Colonic mucosa (tissue), 4 donors: ENCODE measurements around the gene CPVL. TPM values are rescaled to one million over a fixed set of nuclear protein-coding genes. Genes with fewer than 3 reads are reported as not detected.

ENCODE experiments used
- DNase-seq: peaks from one replicate; pipeline ENCODE4 v3.0.0-alpha.2; 2020
- H3K27ac ChIP-seq: fragments of 200-600 bp; one replicate; pipeline ENCODE4 v1.8.0; 2021
- H3K27me3 ChIP-seq: fragments of 200-600 bp; one replicate; pipeline ENCODE4 v1.8.0; 2021
- H3K36me3 ChIP-seq: fragments of 200-600 bp; one replicate; pipeline ENCODE4 v1.8.0; 2021
- H3K4me1 ChIP-seq: fragments of 200-600 bp; one replicate; pipeline ENCODE4 v1.8.0; 2021; ENCODE audit warnings: mild to moderate bottlenecking
- H3K4me3 ChIP-seq: fragments of 200-600 bp; one replicate; pipeline ENCODE4 v1.8.0; 2021
- H3K9ac ChIP-seq, 2 donors: one replicate each; pipeline ENCODE4 v1.7.0; 2013; ENCODE audit warnings: control low read depth in 2 of 2, low read depth in 2 of 2, low read length in 2 of 2
- H3K9me3 ChIP-seq: fragments of 200-600 bp; one replicate; pipeline ENCODE4 v1.8.0; 2021
- CTCF ChIP-seq: fragments of 200-600 bp; IDR thresholded peaks from one replicate; pipeline ENCODE4 v1.8.0; 2022; ENCODE audit warnings: antibody characterized with exemption, mild to moderate bottlenecking
- intact Hi-C: fragments of 100-400 bp; cut with DNase I; formaldehyde crosslinking; loops from one replicate; pipeline ENCODE4 v1.14.1; 2022
- total RNA-seq, 2 donors: library from RNA; stranded (reverse); fragmentation: NEBNext Ultra II Directional in 1 of 2; extraction: Animal tissue kit (Norgen Biotek cat#: 25700) in 1 of 2; gene quantifications; one replicate each; pipeline ENCODE4 v1.2.1, GENCODE V29; 2021
- donor health status: healthy.
- donor health status: DM: no; HTN: no; CAD: no.
- donor health status: DM: no; HTN: no; CAD: no.

The CPVL gene
- total RNA-seq, 2 donors from 2014 or later = 4.9 to 17.0 TPM

- Histone ChIP-seq H3K4me3 (no peak overlapping the region), H3K4me1 (no peaks in the 10 kb centered on the region), H3K9me3 (no peaks in the 10 kb centered on the region), H3K27me3 (no peaks in the 10 kb centered on the region), H3K9ac (no peak overlapping the region), H3K36me3 (no peaks in the 10 kb centered on the region), H3K27ac (no peak overlapping the region)
- no peak for DNase-seq
- intact Hi-C loops = no loop called here
- no peak for TF ChIP-seq CTCF
Measured at GRCh38 chr7:28990200-28990960, 156.0 kb downstream of the CPVL start.

GRCh38 chr7:28989211-28989980, 156.9 kb downstream of the CPVL start:
- Histone ChIP-seq H3K9me3 (no peaks in the 10 kb centered on the region), H3K27ac (no peak overlapping the region), H3K9ac (no peak overlapping the region), H3K36me3 (no peaks in the 10 kb centered on the region), H3K27me3 (no peaks in the 10 kb centered on the region), H3K4me1 (no peaks in the 10 kb centered on the region), H3K4me3 (no peak overlapping the region)
- no peak for TF ChIP-seq CTCF
- intact Hi-C loops = no loop called here
- no peak for DNase-seq

GRCh38 chr7:28988810-28989209, 157.5 kb downstream of the CPVL start:
- TF ChIP-seq CTCF = no peak
- Histone ChIP-seq H3K4me3 (no peak overlapping the region), H3K9me3 (no peaks in the 10 kb centered on the region), H3K9ac (no peak overlapping the region), H3K27ac (no peak overlapping the region), H3K27me3 (no peaks in the 10 kb centered on the region), H3K4me1 (no peaks in the 10 kb centered on the region), H3K36me3 (no peaks in the 10 kb centered on the region)
- DNase-seq = peak; percentile 32
- intact Hi-C loops = no loop called here

GRCh38 chr7:28988091-28988490, 158.2 kb downstream of the CPVL start:
- no peak for DNase-seq
- Histone ChIP-seq H3K4me1 (no peaks in the 10 kb centered on the region), H3K9me3 (no peaks in the 10 kb centered on the region), H3K36me3 (no peaks in the 10 kb centered on the region), H3K4me3 (no peak overlapping the region), H3K27ac (no peak overlapping the region), H3K9ac (no peak overlapping the region), H3K27me3 (no peaks in the 10 kb centered on the region)
- TF ChIP-seq CTCF = no peak
- intact Hi-C loops = no loop called here

GRCh38 chr7:28986765-28987110, 159.6 kb downstream of the CPVL start:
- no peak overlapping the region for H3K9ac ChIP-seq
- no peak overlapping the region for H3K4me3 ChIP-seq
- no peak for TF ChIP-seq CTCF
- DNase-seq = no peak
- no peaks in the 10 kb centered on the region for H3K4me1 ChIP-seq
- intact Hi-C loops = no loop called here
- no peaks in the 10 kb centered on the region for H3K36me3 ChIP-seq
- H3K27me3 ChIP-seq = no peaks in the 10 kb centered on the region
- H3K9me3 ChIP-seq = no peaks in the 10 kb centered on the region
- H3K27ac ChIP-seq = peak overlapping the region; percentile 19
